RWPE2 (cell line): ENCODE measurements around the gene TTC28.
"Not testable (repeated sequence)": the region's sequence is repeated elsewhere in the genome, so short reads cannot be mapped to it uniquely, and the experiment has no call there.

Experiments
- ATAC-seq: fragments of 200-7000 bp; cut with Tn5 transposase; 3 replicates; pipeline ENCODE4 v1.9.1; 2021; ENCODE audit warnings: low read depth
- DNase-seq: peaks from one replicate; pipeline ENCODE4 v3.0.0-alpha.2; 2020; ENCODE audit warnings: low spot score
- H3K27ac ChIP-seq: fragments of 450-650 bp; 2 replicates; pipeline ENCODE4 v1.5.1; 2017; ENCODE audit warnings: mild to moderate bottlenecking; ENCODE audit not compliant: poor library complexity, severe bottlenecking
- H3K27me3 ChIP-seq: fragments of 250-450 bp; sonication (Bioruptor Pico); 2 replicates; pipeline ENCODE4 v1.5.1; 2021; ENCODE audit warnings: mild to moderate bottlenecking, moderate library complexity; ENCODE audit not compliant: insufficient read depth, poor library complexity, severe bottlenecking
- H3K36me3 ChIP-seq: fragments of 250-450 bp; sonication (Bioruptor Pico); 2 replicates; pipeline ENCODE4 v1.5.1; 2020; ENCODE audit warnings: low read depth, mild to moderate bottlenecking, moderate library complexity
- H3K4me1 ChIP-seq: fragments of 250-450 bp; sonication (Bioruptor Pico); 2 replicates; pipeline ENCODE4 v1.5.1; 2021; ENCODE audit warnings: mild to moderate bottlenecking, moderate library complexity; ENCODE audit not compliant: insufficient read depth, poor library complexity, severe bottlenecking
- H3K4me3 ChIP-seq: fragments of 250-450 bp; sonication (Bioruptor Pico); 2 replicates; pipeline ENCODE4 v1.5.1; 2021; ENCODE audit warnings: mild to moderate bottlenecking, moderate library complexity; ENCODE audit not compliant: severe bottlenecking
- H3K9me3 ChIP-seq: fragments of 250-450 bp; sonication (Bioruptor Pico); 2 replicates; pipeline ENCODE4 v1.5.1; 2021; ENCODE audit warnings: mild to moderate bottlenecking, moderate library complexity; ENCODE audit not compliant: severe bottlenecking
- CTCF ChIP-seq: fragments of 450-650 bp; IDR thresholded peaks from one replicate; pipeline ENCODE4 v1.5.1; 2017; ENCODE audit warnings: mild to moderate bottlenecking, moderate library complexity; ENCODE audit not compliant: poor library complexity, severe bottlenecking

The TTC28 gene

GRCh38 chr22:28217277-28217676 lies 462.4 kb downstream of the TTC28 start:
- no peak for TF ChIP-seq CTCF
- Histone ChIP-seq H3K4me1 (no peaks in the 10 kb centered on the region), H3K27me3 (no peaks in the 10 kb centered on the region), H3K4me3 (no peak overlapping the region), H3K36me3 (no peaks in the 10 kb centered on the region), H3K27ac (no peak overlapping the region), H3K9me3 (no peaks in the 10 kb centered on the region)
- DNase-seq (no peak), ATAC-seq (no peak)

GRCh38 chr22:28214750-28215149 lies 464.9 kb downstream of the TTC28 start:
- H3K27me3 ChIP-seq, ATAC-seq, H3K4me1 ChIP-seq, H3K27ac ChIP-seq, H3K36me3 ChIP-seq, DNase-seq, H3K9me3 ChIP-seq, H3K4me3 ChIP-seq: not testable (repeated sequence)

GRCh38 chr22:28209457-28209856 lies 470.2 kb downstream of the TTC28 start:
- H3K4me1 ChIP-seq, H3K36me3 ChIP-seq, H3K27me3 ChIP-seq, H3K27ac ChIP-seq, DNase-seq, H3K9me3 ChIP-seq, ATAC-seq, H3K4me3 ChIP-seq: not testable (repeated sequence)

GRCh38 chr22:28208787-28209186 lies 470.9 kb downstream of the TTC28 start:
- TF ChIP-seq CTCF, result no peak
- ATAC-seq (no peak), DNase-seq (no peak)

GRCh38 chr22:28208036-28208435 lies 471.6 kb downstream of the TTC28 start:
- H3K4me3 ChIP-seq, result no peak overlapping the region
- no peak overlapping the region for H3K27ac ChIP-seq
- no peaks in the 10 kb centered on the region for H3K9me3 ChIP-seq
- H3K27me3 ChIP-seq, result no peaks in the 10 kb centered on the region
- ATAC-seq (peak; percentile 64), DNase-seq (no peak)
- H3K4me1 ChIP-seq, result peaks cover 4% of the 10 kb centered on the region
- no peak for TF ChIP-seq CTCF
- no peaks in the 10 kb centered on the region for H3K36me3 ChIP-seq

More at GRCh38 chr22:28208787-28209186, 470.9 kb downstream of the TTC28 start:
- Histone ChIP-seq H3K36me3 (no peaks in the 10 kb centered on the region), H3K27ac (no peak overlapping the region), H3K4me1 (peaks cover 4% of the 10 kb centered on the region), H3K9me3 (no peaks in the 10 kb centered on the region), H3K4me3 (no peak overlapping the region), H3K27me3 (no peaks in the 10 kb centered on the region)

- Histone ChIP-seq H3K9me3 (no peaks in the 10 kb centered on the region), H3K27me3 (no peaks in the 10 kb centered on the region), H3K4me3 (no peak overlapping the region), H3K27ac (no peak overlapping the region), H3K4me1 (peaks cover 4% of the 10 kb centered on the region), H3K36me3 (no peaks in the 10 kb centered on the region)
- ATAC-seq, result no peak
- TF ChIP-seq CTCF, result no peak
- DNase-seq, result no peak
Observed at GRCh38 chr22:28207281-28208030, 472.2 kb downstream of the TTC28 start.
